HG02938 (cell line): ENCODE results near the gene SRPK2.
A peak's percentile ranks its signal among the peaks of the same experiment; 100 is the strongest.

Source experiments
- ATAC-seq: cut with Tn5 transposase; IDR thresholded peaks from one replicate; pipeline ENCODE4 v1.9.1; 2021; ENCODE audit warnings: mild to moderate bottlenecking, moderate library complexity; ENCODE audit not compliant: unreplicated experiment

SRPK2 gene

DNA sequence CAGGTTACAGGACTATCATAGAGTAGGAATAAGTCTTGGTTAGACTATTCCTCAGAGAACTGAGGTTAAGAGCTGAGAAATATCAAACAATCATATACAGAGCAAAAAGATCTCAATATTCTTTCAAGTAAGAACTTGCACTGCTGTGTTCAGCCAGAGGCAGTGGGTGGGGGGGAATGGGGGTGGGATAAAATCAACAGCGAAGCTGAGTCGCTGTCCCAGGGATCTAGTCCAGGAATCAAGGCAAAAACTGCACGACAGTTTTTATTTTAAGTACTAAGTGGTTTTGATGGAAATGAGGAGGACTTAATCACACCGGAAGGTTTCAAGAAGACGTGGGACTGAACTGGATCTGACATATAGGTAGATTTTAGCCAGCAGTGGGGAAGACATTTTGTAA lies 159.1 kb downstream of the SRPK2 start:
- no peak for ATAC-seq

DNA sequence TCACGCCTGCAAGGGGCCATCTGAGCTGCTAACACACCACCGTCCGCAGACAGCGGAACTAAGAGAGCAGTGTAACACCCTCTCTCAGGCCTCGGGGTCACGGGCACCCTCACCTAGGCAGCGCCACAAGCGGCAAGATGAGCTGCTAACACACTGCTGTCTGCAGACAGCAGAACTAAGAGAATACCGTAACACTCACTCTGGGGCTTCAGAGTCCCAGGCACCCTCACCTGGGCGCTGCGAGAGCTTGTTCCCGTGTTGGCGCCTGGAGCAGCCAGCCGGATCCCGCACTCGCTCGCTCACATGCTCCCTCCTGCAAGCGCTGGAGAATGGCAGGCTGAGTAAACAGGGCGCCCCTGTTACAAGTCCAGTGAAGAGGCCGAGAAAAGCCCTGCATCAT lies 160.2 kb downstream of the SRPK2 start:
- ATAC-seq: no peak

DNA sequence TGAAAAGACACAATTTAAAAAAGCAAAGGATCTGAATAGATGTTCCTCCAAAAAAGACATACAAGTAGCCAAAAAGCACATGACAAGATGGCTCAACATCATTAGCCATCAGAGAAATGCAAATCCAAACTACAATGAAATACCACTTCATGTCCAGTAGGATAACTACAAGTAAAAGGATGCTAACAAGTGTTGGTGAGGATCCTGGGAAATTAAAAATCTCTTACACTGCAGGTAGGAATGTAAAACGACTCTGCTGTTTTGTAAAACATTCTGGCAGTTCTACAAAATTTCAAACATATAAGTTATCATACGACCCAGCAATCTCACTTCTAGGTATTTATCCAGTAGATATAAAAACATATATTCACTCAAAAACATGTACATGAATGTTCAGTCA lies 161.3 kb downstream of the SRPK2 start:
- no peak for ATAC-seq

DNA sequence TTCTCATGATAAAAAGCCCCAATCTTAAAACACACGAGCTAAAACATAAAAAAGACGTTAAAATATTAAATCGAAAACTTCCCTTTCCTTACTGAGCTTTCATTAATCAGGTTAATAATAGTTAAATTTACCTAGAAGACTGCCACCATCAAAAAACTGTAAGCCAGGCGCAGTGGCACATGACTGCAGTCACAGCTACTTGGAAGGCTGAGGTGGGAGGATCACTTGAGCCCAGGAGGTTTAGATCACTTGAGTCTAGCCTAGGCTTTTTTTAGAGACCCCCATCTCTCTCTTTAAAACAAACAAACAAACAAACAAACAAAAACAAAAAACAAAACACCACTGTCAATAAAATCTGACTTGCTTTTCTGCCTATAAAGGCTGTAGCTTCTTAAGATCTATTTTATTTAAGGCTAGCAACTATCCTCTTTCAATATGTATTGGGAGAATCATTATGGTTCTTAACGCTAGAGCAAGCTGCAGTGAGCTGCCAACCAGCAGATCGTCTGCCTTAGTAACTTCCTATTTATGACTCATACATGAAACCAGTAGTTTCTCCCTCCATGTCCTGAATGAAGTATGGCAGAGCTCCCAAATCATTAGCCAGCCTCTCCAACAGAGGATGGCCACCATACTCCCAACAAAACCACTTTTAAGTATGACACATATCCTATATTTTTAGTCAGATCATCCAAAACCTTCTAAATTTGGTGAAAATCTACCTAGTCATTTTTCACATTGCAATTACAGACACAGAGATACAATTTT lies 163.7 kb downstream of the SRPK2 start:
- ATAC-seq: peak; percentile 95

DNA sequence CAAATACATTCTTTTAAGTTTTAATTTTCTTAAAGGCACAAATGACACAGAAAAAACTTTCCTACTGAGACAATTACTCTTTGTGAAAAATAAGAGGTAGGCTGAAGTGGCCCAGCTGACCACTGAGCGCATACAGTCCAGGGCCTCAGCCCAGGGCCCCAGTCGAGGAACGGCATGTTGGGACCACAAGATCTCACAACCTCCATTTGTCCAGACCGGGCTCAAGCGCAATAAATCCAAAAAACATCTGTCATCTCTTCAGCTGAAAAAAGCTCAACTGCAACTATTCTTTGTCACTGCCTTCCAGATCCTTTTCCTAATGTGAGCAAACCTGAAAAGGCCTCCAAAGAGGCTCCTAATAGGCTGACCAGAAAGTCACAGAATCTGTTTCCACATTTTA lies 165.8 kb downstream of the SRPK2 start:
- ATAC-seq: no peak

DNA sequence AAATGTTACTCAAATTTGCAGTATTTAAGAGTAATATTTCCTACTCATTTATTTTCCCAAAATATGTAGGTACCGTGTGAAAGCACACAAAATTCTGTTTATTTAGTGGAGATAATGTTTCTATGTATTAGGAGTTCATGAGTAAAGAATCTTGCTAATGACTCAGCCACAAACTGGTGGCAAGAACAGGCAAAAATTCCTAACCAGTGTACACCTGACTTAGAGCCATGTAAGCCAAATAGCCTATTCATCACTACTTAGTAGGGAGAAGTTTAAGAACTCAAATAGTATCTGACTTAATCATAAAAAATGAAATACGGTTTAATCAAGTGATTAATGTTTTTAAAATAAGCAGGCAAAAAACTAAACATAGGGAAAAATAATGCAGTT lies 169.0 kb downstream of the SRPK2 start:
- no peak for ATAC-seq

DNA sequence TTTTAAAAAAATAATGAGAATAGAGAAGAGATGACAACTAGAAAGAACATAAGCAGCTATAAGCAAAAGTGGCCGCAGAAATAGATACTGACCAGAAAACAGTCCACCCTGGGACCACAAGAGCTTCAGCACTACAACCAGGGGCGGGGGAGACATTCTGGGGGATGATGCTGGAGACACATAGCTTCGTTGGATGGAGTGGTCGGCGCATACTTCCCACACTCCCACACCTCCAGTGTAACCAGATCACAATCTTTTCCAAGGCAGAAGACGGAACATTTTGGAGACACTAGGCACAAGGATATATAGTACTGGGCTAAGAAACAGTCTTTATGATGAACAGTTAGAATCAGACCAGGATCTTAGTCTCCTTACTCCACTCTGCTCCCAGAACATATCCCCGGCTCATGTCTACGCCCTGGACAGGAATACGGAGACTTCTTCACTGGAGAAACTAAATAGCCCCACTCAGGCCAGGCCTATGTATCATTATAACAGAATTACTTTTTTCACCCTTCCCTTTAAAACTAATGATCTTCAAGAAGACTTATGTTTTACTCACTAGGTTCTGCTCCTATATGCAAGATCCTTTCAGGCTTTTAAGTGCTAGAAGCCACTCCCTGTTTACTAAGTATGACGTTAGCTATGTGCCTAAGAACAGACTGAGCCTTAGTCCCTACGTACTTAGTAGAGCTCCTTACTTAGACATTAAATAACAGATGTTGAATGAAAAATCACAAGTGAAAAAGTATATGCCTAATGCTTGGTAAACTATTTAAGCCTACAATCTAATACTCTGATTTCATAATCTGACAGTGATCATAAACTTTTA lies 169.6 kb downstream of the SRPK2 start:
- no peak for ATAC-seq

DNA sequence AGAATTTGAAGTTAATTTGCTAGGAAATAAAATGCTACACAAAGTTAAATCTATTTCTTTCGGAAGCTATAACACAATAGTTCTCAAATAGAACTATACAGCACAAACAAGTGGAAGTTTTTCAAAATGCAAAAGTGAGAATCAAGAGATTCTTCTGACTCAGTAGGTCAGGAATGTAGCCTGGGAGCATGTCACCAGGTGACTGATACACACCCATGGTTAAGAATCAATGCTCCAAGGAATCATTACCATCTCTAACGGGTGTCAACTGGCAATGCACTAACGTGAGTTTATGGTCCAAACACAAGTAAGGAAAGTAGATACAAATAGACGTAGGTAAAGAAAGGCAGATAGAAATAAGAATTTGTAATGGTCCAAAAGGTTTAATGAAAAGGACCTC lies 170.5 kb downstream of the SRPK2 start:
- no peak for ATAC-seq

DNA sequence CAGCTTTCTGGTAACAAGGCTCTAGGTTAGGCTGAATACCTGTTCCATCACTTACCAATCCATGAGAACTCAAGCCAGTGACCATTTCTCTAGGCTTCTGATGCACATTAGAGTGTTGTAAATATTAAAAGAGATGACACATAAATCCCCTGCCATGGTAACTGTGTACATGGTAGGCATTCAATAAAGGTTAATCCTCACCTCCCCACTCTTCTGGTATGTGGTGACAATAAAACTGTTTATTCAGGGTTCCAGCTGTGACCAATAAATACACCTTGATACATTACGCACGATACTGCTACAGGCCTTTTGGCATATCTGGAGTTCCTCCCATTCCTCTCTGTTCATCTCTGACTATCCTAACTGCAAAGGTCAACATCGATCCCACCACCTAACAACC lies 171.9 kb downstream of the SRPK2 start:
- ATAC-seq: no peak

DNA sequence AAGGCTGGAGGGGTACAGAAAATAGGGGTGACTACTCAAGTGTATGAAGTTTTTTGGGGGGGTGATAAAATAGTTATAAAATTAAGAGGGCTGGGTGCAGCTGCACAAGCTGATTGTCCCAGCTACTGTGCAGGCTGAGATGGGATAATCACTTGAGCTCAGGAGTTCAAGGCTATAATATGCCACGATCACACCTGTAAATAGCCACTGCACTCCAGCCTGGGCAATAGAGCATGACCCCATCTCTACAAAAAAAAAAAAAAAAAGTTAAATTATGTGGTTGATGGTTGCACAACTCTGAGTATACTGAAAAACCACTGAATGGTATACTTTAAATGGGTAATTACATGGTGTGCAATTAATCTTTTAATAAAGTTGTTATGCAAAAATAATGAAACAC lies 172.9 kb downstream of the SRPK2 start:
- ATAC-seq: no peak

DNA sequence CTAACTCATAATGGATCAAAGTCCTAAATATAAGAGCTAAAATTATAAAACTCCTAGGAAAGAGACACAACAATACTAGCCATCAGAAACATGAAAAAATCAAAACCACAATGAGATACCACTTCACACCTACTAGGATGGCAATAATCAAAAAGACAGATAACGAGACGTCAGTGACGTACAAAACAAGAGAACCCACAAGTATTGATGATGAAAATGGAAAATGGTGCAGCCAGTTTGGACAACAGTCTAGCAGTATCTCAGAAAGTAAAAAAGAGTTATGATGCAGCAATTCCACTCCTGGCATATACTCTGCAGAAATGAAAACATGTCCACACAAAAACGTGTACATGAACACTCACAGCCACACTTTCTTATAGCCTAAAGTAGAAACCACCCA lies 173.5 kb downstream of the SRPK2 start:
- ATAC-seq: no peak

DNA sequence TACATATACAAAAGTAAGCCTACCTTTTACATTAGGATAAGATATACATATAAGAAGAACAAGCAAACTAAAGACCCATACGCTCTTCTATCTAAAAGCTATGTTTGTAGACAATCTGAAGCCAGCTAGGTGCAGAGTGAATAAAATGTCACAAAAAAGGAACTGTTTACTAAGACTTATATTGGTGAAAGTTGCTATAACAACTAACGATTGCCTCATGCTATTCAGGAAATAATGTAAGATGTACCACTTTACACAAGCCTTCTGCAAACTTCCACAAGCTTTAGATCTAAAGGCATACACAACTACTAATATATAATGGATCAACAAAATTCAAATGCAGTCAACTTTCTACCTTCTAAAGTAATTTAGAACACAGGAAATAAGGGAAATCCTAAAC lies 175.1 kb downstream of the SRPK2 start:
- ATAC-seq: no peak

DNA sequence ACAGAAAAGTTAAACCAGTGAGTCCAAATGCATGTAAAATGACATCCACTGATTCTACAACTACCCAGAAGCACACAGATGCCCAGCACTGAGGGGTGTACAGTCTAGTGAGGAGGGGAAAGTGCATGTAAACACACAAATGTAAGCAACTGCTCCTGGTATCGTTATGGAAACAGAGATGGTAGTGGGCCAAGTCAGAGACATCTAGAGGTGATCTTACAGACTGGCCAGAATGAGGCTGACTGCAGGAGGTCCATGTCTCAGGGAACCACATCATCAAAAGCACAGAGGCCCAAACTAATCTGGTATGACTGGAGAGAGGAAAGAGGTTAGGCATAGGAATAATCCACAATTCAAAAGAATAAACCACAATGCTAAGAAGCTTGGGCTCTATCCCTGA lies 176.5 kb downstream of the SRPK2 start:
- no peak for ATAC-seq

DNA sequence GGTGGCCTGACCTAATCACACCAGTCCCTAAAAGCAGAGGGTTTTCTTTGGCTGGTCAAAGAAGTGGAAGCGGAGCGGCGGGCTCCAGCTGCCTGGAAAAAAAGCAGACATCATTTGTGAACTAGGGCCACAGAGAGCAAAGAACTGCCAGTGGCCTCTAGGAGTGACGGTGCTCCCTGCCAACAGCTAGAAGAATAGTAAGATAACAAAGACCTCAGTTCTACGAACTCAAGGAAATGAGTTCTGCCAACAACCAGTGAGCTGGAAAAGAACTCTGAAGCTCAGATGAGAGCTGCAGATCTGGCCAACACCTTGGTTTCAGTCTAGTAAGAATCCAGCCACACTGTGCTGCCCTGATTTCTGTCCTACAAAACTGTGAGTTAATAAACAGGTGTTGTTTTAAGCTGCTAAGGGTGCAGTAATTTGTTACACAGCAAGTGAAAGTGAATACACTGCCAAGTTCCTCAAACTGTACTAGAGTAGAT lies 178.0 kb downstream of the SRPK2 start:
- ATAC-seq: peak; percentile 87

DNA sequence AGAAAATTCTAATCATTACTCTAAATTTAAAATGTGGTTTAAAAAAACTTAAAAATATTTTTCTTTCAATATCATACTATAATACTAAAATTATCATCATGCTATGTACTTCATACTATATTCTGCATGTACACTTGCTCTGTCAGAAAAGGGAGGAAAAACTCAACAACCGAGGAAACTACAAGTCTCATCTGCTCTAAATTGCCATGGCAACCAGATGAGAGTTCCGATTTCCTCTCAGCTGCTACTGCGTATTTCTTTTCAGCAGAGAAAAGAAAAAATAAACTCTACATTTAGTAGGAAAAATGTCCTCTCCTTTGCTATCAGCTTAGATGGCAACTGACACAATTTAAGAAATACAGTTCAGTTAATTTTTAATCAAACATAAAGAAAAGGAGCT lies 178.9 kb downstream of the SRPK2 start:
- no peak for ATAC-seq

DNA sequence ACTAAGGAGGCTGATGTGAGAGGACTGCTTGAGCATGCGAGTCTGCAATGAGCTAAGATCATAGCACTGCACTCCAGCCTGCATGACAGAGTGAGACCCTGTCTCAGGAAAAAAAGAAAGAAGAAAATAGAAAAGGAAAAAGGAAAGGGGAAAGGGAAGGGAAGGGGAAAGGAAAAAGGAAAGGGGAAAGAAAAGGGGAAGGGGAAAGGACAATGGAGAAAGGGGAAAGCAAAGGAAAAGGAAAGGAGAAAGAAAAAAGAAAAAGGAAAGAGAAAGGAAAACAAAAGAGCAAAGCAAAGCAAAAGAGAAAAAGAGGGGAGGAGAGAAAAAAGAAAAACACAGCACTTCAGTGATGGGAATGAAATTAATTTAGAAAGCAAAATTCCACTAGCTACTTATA lies 179.3 kb downstream of the SRPK2 start:
- no peak for ATAC-seq

DNA sequence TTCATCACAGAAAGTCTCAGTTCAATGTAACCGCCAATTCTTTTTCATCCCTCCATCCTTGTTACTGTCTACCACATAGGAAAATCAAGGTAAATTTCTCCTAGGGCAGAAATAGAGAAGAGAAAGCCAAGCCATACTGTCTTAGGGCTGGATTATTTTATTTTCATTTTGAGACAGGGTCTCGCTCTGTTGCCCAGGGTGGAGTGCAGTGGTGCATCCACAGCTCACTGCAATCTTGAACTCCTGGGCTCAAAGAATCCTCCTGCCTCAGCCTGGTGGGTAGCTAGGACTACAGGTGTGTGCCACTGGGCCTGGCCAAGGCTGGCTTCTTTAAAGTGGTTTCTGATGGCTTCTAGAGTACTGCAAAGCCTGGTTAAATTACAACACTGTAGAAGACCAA lies 181.7 kb downstream of the SRPK2 start:
- no peak for ATAC-seq

DNA sequence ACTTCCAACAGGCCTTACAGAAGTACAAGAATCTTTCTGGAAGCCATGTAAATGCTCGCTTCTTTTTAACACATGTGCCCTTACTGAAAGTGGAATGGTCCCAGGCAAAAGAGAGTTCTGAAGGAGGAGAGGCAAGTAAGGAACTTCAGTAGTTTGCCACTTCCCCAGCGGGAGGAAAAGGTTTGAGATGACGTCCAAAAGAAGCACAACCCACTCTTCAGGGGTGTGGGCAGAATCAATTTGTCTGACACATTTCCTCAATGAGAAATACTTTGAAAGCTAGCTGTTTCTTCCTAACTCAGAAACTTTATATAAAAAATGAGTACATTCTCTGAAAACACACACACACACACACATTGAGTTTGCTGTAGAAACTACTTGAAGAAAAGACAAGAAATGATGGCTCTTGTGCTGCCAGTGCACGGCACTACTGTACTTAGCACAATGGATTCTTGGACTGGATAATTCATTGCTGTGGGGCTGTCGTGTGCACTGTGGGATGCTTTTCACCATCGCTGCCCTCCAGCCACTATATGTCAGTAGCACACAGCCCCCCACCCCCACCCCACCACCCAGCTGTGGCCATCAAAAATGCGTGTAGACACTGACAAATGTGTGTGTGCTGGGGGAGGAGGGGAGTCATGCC lies 183.0 kb downstream of the SRPK2 start:
- ATAC-seq: no peak

DNA sequence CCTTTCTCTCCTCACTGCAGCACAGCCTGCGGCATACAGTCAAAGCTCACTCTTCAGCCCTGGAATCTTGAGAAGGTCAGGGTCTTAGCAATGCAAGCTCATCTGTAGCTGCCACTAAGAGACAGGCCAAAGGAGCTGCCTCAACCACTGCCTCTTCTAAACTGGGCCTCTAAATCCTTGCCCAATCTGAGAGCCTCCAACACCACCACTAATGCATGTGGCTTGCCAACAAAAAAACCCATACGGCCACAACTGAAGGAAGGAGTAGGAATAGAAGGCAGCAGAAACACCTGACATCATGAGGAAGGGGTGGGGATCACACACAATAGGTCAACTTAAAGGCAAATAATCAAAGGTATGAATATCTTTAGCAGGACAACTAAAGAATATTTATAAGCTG lies 183.8 kb downstream of the SRPK2 start:
- ATAC-seq: no peak

DNA sequence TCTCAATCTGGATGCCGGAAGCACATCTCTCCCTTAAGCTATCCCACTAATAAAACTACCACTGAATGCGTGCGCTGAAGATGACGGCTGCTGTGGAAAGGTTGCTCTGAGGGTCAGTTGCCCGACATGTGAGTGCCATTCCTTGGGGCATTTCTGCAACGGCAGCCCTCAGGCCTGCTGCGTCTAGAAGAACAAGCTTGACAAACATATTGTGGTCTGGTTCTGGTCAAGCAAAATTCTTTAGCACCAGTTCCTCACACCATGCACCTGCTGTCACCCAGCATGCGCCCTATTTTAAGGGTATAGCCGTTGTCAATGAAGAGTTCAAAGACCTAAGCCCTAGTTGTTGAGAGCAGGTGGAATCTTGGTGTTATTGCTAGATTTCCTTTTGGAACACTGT lies 184.2 kb downstream of the SRPK2 start:
- ATAC-seq: no peak

DNA sequence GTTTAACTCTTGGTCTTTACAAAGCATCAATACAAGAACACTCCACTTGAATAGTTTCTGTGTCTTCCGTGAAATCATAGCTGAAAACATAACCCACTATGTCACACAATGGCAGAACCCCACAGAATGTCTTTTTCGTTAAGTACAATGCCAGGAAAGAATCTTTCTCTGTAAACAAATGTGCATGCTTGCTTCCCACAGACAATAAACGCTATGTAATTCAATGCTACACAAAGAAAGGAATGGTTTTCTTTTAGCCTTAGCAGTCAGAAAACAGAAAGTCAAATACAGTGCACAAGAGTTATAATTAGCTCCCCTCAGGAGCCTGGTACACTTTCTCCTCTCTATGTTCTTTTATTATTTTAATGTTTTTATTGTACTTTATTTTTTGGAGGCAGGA lies 186.1 kb downstream of the SRPK2 start:
- ATAC-seq: no peak

DNA sequence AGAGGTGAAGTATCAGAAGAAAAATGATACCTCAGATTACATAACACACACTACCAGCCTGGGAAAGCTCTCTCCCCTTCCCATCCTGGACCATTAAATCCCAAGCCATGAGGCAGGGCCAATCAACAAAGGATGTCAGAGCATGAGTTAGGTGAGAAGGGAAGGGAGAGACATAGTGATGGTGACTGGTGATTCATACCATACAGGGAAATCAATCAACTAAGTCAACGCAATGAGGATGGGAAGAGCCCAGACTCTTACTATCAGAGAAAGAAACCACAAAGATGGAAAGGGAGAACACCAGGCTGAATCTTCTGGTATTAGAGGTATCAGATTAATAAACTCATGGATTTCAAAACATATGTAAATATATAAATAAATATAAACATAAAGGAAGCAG lies 189.3 kb downstream of the SRPK2 start:
- ATAC-seq: no peak
